ENCODE measurements around the gene PANK4.

DNA sequence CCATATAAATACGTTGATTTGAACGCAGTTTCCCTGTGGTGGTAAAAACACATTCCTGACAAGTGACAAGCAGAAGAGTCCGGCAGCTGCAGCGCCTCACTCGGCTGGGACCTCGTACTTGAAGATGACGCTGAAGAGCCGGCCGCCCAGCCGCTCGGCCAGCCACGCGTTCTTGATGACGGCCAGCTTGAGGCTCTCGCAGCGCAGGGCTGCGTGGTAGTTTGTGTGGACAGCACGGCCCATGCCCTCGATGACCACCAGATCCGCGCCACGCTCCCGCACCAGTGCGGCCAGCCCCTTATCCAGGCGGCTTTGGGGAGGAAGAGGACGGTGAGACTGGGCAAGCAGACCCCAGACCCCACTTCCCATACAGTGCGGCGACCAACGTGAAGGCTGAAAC, 17.6 kb downstream of the PANK4 start:
- TF ChIP-seq, protein P1, sequence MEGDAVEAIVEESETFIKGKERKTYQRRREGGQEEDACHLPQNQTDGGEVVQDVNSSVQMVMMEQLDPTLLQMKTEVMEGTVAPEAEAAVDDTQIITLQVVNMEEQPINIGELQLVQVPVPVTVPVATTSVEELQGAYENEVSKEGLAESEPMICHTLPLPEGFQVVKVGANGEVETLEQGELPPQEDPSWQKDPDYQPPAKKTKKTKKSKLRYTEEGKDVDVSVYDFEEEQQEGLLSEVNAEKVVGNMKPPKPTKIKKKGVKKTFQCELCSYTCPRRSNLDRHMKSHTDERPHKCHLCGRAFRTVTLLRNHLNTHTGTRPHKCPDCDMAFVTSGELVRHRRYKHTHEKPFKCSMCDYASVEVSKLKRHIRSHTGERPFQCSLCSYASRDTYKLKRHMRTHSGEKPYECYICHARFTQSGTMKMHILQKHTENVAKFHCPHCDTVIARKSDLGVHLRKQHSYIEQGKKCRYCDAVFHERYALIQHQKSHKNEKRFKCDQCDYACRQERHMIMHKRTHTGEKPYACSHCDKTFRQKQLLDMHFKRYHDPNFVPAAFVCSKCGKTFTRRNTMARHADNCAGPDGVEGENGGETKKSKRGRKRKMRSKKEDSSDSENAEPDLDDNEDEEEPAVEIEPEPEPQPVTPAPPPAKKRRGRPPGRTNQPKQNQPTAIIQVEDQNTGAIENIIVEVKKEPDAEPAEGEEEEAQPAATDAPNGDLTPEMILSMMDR (IDR thresholded peaks at IDR 0.05), result no peak
- no peak for TF ChIP-seq POLR2A (IDR thresholded peaks at IDR 0.05)
